ENCODE measurements around the gene UBE2S. TPM values are rescaled to one million over a fixed set of nuclear protein-coding genes. Genes with fewer than 3 reads are reported as not detected.

The UBE2S gene
- total RNA-seq, 1 experiment from 2014 or later: 635 TPM

DNA sequence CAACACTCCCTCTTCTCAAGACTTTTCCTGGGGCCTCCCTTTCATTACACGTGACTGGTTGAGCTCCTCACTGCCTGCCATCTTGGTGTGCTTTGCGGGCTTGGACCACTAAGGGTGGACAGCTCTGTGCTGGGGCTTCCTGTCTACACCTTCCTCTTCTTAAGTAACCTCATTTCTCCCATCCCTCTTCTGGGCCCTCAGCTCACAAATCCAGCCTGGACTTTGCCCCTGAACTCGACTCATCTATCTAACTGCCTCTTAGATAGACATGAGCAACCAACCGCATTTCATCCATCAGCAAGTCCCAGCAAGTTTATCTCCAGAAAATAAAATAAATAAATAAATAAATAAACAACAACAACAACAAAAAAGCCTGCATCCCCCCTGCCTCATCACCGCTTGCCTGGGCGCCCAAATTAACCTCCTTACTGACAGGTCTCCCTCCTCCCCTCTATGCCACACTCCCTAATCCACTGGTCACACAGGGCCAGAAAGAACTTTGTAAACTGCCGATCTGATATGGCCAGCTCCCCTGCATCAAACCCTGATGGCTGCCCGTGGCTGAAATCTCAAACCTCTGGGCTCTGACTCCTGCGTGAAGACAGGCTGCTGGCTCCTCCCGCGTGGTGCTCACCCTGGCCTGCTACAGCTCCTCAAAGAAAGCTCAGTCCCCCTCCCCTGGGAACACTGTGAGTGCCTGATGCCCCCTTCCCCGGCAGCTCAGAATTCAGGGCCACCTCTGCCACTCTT, 46.1 kb upstream of the UBE2S start:
- Histone ChIP-seq H3K27me3 (ENCODE audit: control insufficient read depth, insufficient read depth, low read length) (peaks cover 6% of the 10 kb centered on the region), H3K4me3 (ENCODE audit: low read depth in 2 of 2, low read length in 2 of 2) (no peak overlapping the region), H3K27ac (ENCODE audit: low read length) (no peak overlapping the region), H3K36me3 (ENCODE audit: control insufficient read depth, insufficient read depth, low read length) (0 out of 2 replicates have a peak, but pooled peaks cover 3% of the 10 kb centered on the region), H3K4me1 (ENCODE audit: control insufficient read depth, insufficient read depth, low read length) (no peaks in the 10 kb centered on the region; the same call in 1 of the 2 replicates), H3K9me3 (ENCODE audit: control insufficient read depth, insufficient read depth, low read depth, low read length) (no peaks in the 10 kb centered on the region)
- ChIA-PET CTCF (interaction anchor here (0.6 to 1.4 kb wide), 3 partner anchors 14 to 70 kb away, joined by 3 to 6 read pairs (median 6); no protein-coding TSS in a partner anchor), POLR2A (no interaction called here)
- TF ChIP-seq POLR2AphosphoS5 (IDR thresholded peaks at IDR 0.05; ENCODE audit: low read depth, low read length) (no peak), REST (IDR thresholded peaks at IDR 0.05; ENCODE audit: insufficient read depth in 1 of 2, low read depth in 2 of 2, low read length in 1 of 2) (no peak), SIN3A (IDR thresholded peaks at IDR 0.05; ENCODE audit: borderline replicate concordance, insufficient read depth, low read depth, low read length) (no peak), CTCF (IDR thresholded peaks at IDR 0.05) (no peak), TCF7L2 (IDR thresholded peaks at IDR 0.05; ENCODE audit: low read depth, low read length) (no peak)
- peak; percentile 11; the same call in 1 of the 2 replicates for ATAC-seq
- DNase-seq (ENCODE audit: low read depth, low spot score): no peak
- intact Hi-C loops (cut with micrococcal nuclease; ENCODE audit: unreplicated experiment): no loop called here
- BruUV-seq (replicated peaks): TSS peak; percentile 54
- in situ Hi-C loops (cut with HindIII; ENCODE audit: low pct_unique_long_range_greater_than_20kb, low sequenced_read_pairs): no loop called here

- CTCF ChIA-PET: interaction anchor here (0.7 to 1.4 kb wide), 2 partner anchors 14 to 33 kb away, joined by 3 to 6 read pairs; no protein-coding TSS in a partner anchor
- peak; percentile 55 for ATAC-seq
- peaks cover 3% of the 10 kb centered on the region for H3K4me1 ChIP-seq (ENCODE audit: control insufficient read depth, insufficient read depth, low read length)
- H3K4me3 ChIP-seq (ENCODE audit: low read depth in 2 of 2, low read length in 2 of 2): no peak overlapping the region
- DNase-seq (ENCODE audit: low read depth, low spot score): no peak
- H3K9me3 ChIP-seq (ENCODE audit: control insufficient read depth, insufficient read depth, low read depth, low read length): no peaks in the 10 kb centered on the region
- 0 out of 2 replicates have a peak, but pooled peaks cover 3% of the 10 kb centered on the region for H3K36me3 ChIP-seq (ENCODE audit: control insufficient read depth, insufficient read depth, low read length)
- in situ Hi-C loops (cut with HindIII; ENCODE audit: low pct_unique_long_range_greater_than_20kb, low sequenced_read_pairs) (no loop called here), intact Hi-C loops (cut with micrococcal nuclease; ENCODE audit: unreplicated experiment) (no loop called here)
- POLR2A ChIA-PET: no interaction called here
- BruUV-seq (replicated peaks): no TSS peak
- H3K27me3 ChIP-seq (ENCODE audit: control insufficient read depth, insufficient read depth, low read length): peaks cover 6% of the 10 kb centered on the region
- no peak overlapping the region for H3K27ac ChIP-seq (ENCODE audit: low read length)
- TF ChIP-seq POLR2AphosphoS5 (IDR thresholded peaks at IDR 0.05; ENCODE audit: low read depth, low read length) (no peak; the same call in 1 of the 2 replicates), SIN3A (IDR thresholded peaks at IDR 0.05; ENCODE audit: borderline replicate concordance, insufficient read depth, low read depth, low read length) (no peak), CTCF (IDR thresholded peaks at IDR 0.05) (no peak; the same call in 1 of the 2 replicates)
These were observed 45.3 kb upstream of the UBE2S start for GRCh38 chr19:55452749-55453346.
